ENCODE data around the gene DHDDS.

The DHDDS gene

GRCh38 chr1:26476958-26477357 lies 44.8 kb downstream of the DHDDS start:
- peaks cover 20% of the 10 kb centered on the region for H3K79me2 ChIP-seq (ENCODE audit: insufficient read depth, low read depth)
- no peak for TF ChIP-seq CTCF (conservative IDR thresholded peaks at IDR 0.05; ENCODE audit: low read depth, low read length)
- no peak overlapping the region for H3K27ac ChIP-seq
- peaks cover 21% of the 10 kb centered on the region; the same call in 1 of the 2 replicates for H4K20me1 ChIP-seq (ENCODE audit: insufficient read depth)
- no peak overlapping the region for H2AFZ ChIP-seq (ENCODE audit: low read depth)
- no peak overlapping the region for H3K4me2 ChIP-seq
- H3K4me1 ChIP-seq (ENCODE audit: low read depth, poor library complexity, severe bottlenecking): peaks cover 14% of the 10 kb centered on the region
- H3K4me3 ChIP-seq (IDR thresholded peaks at IDR 0.05; ENCODE audit: insufficient read depth, low read depth, low read length): no peak overlapping the region
- peaks cover 10% of the 10 kb centered on the region for H3K36me3 ChIP-seq (ENCODE audit: insufficient read depth)
- H3K9ac ChIP-seq: no peak overlapping the region
- H3K27me3 ChIP-seq (ENCODE audit: insufficient read depth, low read depth): no peaks in the 10 kb centered on the region

- Histone ChIP-seq H3K27me3 (ENCODE audit: insufficient read depth, low read depth) (no peaks in the 10 kb centered on the region), H3K4me1 (ENCODE audit: low read depth, poor library complexity, severe bottlenecking) (peaks cover 14% of the 10 kb centered on the region), H4K20me1 (ENCODE audit: insufficient read depth) (peaks cover 21% of the 10 kb centered on the region; the same call in 1 of the 2 replicates), H2AFZ (ENCODE audit: low read depth) (no peak overlapping the region), H3K27ac (no peak overlapping the region), H3K36me3 (ENCODE audit: insufficient read depth) (peaks cover 10% of the 10 kb centered on the region), H3K4me3 (IDR thresholded peaks at IDR 0.05; ENCODE audit: insufficient read depth, low read depth, low read length) (no peak overlapping the region), H3K4me2 (no peak overlapping the region), H3K9ac (no peak overlapping the region), H3K79me2 (ENCODE audit: insufficient read depth, low read depth) (peaks cover 20% of the 10 kb centered on the region)
- TF ChIP-seq CTCF (conservative IDR thresholded peaks at IDR 0.05; ENCODE audit: low read depth, low read length): no peak
Observed at GRCh38 chr1:26477446-26478152, 45.5 kb downstream of the DHDDS start.

- no peak overlapping the region for H3K4me2 ChIP-seq
- no peak for TF ChIP-seq CTCF (conservative IDR thresholded peaks at IDR 0.05; ENCODE audit: low read depth, low read length)
- H3K27me3 ChIP-seq (ENCODE audit: insufficient read depth, low read depth): no peaks in the 10 kb centered on the region
- H3K4me3 ChIP-seq (IDR thresholded peaks at IDR 0.05; ENCODE audit: insufficient read depth, low read depth, low read length): no peak overlapping the region
- H3K36me3 ChIP-seq (ENCODE audit: insufficient read depth): peaks cover 10% of the 10 kb centered on the region
- peaks cover 14% of the 10 kb centered on the region for H3K4me1 ChIP-seq (ENCODE audit: low read depth, poor library complexity, severe bottlenecking)
- H3K9ac ChIP-seq: no peak overlapping the region
- no peak overlapping the region for H3K27ac ChIP-seq
- H2AFZ ChIP-seq (ENCODE audit: low read depth): no peak overlapping the region
- peaks cover 21% of the 10 kb centered on the region; the same call in 1 of the 2 replicates for H4K20me1 ChIP-seq (ENCODE audit: insufficient read depth)
- peaks cover 19% of the 10 kb centered on the region for H3K79me2 ChIP-seq (ENCODE audit: insufficient read depth, low read depth)
Observed at GRCh38 chr1:26478159-26478558, 46.0 kb downstream of the DHDDS start.

GRCh38 chr1:26478988-26479387 lies 46.9 kb downstream of the DHDDS start:
- Histone ChIP-seq H3K4me3 (IDR thresholded peaks at IDR 0.05; ENCODE audit: insufficient read depth, low read depth, low read length) (no peak overlapping the region), H3K9ac (no peak overlapping the region), H3K36me3 (ENCODE audit: insufficient read depth) (peaks cover 10% of the 10 kb centered on the region), H3K4me2 (no peak overlapping the region), H3K79me2 (ENCODE audit: insufficient read depth, low read depth) (peaks cover 11% of the 10 kb centered on the region), H3K27ac (no peak overlapping the region), H3K4me1 (ENCODE audit: low read depth, poor library complexity, severe bottlenecking) (peaks cover 10% of the 10 kb centered on the region), H2AFZ (ENCODE audit: low read depth) (no peak overlapping the region), H3K27me3 (ENCODE audit: insufficient read depth, low read depth) (no peaks in the 10 kb centered on the region), H4K20me1 (ENCODE audit: insufficient read depth) (peaks cover 12% of the 10 kb centered on the region; the same call in 1 of the 2 replicates)
- no peak for TF ChIP-seq CTCF (conservative IDR thresholded peaks at IDR 0.05; ENCODE audit: low read depth, low read length)

Data from KMS-11 (cell line).